HG03066 (cell line): ENCODE measurements around the gene CNKSR3.

Experiments
- ATAC-seq: cut with Tn5 transposase; IDR thresholded peaks from one replicate; pipeline ENCODE4 v1.9.1; 2021; ENCODE audit warnings: low read depth; ENCODE audit not compliant: unreplicated experiment

The CNKSR3 gene

GRCh38 chr6:154481521-154482013 is 28.9 kb downstream of the CNKSR3 start:
- ATAC-seq: no peak

DNA sequence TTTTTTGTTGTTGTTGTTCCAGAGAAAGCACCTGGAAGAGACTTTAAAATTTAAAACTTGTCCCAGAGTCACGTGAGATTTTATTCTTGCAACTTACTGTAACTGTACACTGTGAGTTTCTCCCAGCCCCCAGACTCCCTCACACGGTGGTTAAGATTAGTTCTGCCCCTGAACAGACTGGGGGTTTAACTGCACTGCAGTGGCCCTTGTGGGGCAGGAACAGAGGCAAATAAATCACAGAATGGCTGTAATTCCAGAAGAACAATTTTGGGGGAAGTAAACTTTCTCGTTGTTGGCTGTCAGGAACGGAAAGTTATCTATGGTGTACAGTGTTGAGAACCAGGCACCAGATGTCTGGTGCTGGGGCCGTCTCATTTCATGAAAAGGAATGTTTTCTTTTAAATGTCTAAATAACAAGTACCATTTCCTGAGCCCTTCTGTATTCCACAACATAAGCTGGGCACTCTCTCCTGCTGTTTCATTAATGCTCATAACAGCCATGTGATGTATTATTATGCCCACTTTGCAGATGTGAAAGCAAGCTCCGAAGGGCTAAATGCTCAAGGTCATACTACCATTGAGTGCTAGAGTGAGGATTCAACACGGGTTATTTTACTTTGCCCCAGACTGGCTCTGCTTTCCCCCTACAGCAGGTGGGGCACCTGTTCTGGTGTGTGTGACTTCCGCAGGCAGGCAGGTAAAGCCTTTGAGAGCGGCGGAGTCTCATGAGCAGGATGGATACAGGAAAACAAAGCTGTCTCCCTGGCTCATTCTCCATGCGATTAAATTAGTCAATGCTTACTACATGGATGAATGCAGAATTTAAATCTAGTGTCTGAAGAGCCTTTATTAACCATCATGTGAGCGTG is 30.5 kb downstream of the CNKSR3 start:
- no peak for ATAC-seq

DNA sequence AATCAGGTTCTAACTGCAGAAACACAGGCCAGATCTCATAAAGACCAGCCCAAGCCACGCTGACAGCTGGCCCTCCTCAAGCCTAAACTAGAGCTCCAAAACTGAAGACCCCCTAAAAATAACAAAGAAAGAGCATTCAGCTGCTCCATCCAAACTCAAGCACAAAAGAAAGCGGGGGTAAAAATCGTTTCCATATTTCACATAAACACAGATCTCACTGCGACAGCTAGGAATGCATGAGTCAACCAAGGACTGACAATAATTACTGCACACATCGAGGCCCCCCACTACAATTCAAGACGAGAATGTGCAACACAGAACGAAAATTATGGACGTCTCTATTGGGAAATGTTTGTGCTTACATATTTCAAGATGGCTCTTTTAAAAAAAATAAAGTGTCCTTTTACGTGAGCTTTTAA is 31.1 kb downstream of the CNKSR3 start:
- ATAC-seq: no peak

GRCh38 chr6:154478701-154479060 is 31.8 kb downstream of the CNKSR3 start:
- ATAC-seq: no peak

- no peak for ATAC-seq
Measured at GRCh38 chr6:154478021-154478700, 32.3 kb downstream of the CNKSR3 start.

DNA sequence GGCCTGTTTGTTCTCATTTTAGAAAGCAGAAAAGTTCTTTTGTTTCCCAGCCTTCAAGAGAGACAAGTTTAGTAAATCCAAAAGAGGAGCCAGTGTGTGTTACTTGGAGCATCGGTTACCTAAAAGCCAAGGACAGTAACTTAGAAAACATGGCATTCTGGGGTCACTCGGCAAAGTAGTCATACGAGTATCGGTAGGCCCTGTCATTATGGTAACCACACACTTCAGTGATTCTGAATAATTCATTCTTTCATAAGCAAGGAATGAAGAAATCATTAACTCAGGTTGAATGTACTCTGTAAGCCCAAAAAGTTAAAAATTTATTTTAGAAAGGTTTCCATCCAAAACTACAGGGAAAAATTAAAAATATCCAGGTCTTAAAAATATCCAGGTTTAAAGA is 34.0 kb downstream of the CNKSR3 start:
- no peak for ATAC-seq

GRCh38 chr6:154474648-154475428 is 35.6 kb downstream of the CNKSR3 start:
- ATAC-seq: no peak

- no peak for ATAC-seq
Measured at GRCh38 chr6:154473324-154473723, 37.2 kb downstream of the CNKSR3 start.

DNA sequence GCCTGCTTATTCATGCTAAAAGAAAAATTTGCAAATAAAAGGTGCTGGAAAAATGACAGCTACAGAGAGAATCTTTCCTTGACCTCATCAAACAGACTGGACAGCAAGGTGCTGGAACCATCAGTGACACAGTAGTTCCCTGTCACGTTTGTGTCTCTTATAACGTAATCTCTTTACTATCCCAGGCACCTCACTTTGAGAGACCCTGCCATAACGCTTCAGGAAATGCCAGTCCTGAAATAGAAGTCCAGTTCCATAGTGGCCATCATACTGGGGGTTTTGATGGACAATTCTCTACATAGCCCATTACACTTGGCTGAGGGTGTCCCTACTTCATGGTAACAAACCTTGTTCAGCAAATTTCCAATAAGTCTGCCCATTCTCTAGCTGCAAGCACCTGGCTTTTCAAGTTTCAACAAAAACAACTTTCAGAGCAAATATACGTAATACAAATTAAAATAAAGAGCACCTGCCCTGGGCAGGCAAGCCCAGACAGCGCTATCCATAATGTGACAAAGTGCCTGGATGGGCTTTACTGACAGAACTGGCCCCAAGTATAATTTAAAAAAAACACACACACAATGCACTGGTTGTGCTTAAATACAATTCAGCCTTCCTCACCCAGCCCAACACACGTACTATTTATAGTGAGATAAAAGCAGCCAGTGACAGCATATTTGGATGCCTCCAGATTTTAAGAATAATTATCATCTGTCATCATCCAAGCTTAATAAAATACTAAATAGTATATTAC is 38.7 kb downstream of the CNKSR3 start:
- no peak for ATAC-seq

DNA sequence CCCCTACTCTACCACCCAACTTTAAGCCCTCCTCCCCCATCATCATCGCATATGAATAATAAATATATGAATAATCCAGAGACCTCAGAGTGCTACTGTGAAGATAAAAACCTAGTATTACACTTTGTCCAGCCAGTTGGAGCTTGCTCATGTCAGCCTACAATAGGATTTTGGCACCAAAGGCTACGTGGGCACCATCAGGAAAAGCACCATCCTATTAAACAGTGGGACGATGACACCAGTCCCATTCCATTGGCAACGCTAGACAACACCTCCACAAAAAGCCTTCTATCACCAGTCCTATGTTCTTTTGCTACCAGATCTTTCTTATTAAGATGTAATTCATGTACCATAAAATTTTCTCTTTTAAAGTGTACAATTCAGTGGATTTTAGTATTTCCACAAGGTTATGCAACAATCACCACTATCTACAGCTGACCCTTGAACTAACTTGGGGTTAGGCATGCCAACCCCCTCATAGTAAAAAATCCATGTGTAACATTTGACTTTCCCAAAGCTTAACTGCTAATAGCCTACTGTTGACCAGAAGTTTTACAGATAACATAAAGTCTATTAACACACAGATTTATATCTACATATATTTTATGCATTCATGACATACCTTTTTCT is 41.1 kb downstream of the CNKSR3 start:
- ATAC-seq: no peak

DNA sequence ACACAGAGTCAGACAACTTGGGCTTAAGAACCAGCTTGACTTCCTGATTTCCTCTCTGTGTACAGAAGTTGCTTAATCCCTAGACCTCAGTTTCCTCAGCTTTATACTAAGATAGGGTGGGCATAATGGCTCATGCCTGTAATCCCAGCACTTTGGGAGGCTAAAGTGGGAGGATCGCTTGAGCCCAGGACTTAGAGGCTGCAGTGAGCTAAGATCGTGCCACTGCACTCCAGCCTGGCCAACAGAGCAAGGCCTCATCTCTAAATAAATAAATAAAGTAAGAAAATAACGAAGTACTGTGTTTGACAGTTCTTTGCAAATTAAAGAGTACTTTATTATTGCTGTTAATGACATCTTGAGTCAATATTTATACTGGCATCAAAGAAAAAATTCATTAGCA is 41.7 kb downstream of the CNKSR3 start:
- no peak for ATAC-seq

DNA sequence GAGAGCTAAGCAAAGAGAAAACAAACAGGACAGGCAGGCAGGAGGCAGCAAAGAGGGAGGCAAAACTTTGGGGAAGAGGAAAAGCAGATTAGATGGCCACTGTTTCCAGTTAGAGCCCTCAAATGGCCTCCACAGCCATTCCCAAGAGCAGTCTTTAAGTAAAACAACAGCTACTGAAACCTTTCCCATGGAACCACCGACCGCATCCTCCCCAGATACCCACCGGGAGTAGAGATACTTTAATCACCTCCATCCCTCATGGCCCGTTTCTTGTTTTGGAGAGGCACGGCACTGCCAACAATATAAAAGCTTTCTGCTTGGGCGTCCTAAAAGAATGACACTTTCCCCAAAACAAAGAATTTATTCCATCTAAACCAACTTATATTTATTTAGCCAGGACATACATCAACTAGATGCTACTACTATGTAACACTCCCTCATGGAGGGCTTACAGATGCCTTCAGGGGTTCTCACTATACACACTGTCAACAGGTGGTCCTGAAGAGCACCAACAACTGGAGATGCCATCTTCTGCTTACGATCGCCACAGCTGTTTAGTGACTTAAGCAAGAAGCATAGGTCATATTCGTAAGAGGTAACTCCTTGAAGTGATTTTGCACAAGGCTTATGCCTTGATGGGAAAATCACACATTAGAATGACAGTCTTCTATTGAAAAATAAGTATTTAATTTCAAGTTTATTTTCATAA is 43.4 kb downstream of the CNKSR3 start:
- ATAC-seq: no peak

- no peak for ATAC-seq
Measured at GRCh38 chr6:154466139-154466538, 44.3 kb downstream of the CNKSR3 start.

- ATAC-seq: no peak
Measured at GRCh38 chr6:154463573-154464419, 46.7 kb downstream of the CNKSR3 start.

GRCh38 chr6:154462425-154462824 is 48.1 kb downstream of the CNKSR3 start:
- ATAC-seq: no peak

DNA sequence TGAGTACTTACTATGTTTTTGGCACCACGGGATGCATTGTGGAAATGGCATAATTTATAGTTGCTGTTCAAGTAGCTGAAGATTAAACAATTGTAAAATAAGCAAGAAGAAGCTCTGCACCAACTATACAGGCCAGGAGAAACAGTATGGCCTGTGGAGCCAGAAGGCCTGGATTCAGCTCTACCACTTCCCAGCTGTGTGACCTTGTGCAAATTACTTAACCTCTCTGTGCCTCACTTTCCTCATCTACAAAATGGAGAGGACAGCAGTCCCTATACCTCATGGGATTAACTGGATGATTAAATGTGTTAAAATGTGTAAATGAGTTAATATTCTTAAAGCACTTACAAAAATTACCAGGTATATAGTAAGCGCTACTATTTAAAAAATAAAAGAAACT is 49.1 kb downstream of the CNKSR3 start:
- ATAC-seq: no peak

GRCh38 chr6:154460306-154461071 is 50.0 kb downstream of the CNKSR3 start:
- ATAC-seq: no peak

GRCh38 chr6:154459513-154459912 is 51.0 kb downstream of the CNKSR3 start:
- no peak for ATAC-seq
